GM15510 (cell line): ENCODE measurements around the gene NTSR2.

Experiments
- POLR2A ChIP-seq: IDR thresholded peaks from 3 replicates; pipeline ENCODE4 v1.6.1; 2011; ENCODE audit warnings: borderline replicate concordance; ENCODE audit not compliant: insufficient read length; ENCODE audit errors: extremely low read depth

NTSR2 gene

DNA sequence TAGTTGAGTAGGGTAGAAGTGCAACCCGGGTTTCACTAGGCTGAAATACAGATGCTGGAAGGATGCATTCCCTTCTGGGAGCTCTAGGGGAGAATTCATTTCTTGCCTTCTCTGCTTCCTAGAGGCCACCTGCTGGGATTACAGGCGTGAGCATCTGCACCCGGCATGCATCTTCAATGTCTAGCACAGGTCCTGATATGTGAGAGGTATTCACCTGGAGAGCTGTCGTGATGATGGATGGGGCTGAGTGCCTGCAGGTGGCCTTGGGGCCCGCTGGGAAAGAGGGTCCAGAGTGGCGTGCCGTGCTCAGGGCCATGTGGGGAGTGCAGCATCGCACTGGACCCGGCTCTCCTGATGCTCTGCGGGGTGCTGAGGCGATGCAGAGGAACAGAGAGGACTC, 6.6 kb upstream of the NTSR2 start:
- no peak for TF ChIP-seq POLR2A

DNA sequence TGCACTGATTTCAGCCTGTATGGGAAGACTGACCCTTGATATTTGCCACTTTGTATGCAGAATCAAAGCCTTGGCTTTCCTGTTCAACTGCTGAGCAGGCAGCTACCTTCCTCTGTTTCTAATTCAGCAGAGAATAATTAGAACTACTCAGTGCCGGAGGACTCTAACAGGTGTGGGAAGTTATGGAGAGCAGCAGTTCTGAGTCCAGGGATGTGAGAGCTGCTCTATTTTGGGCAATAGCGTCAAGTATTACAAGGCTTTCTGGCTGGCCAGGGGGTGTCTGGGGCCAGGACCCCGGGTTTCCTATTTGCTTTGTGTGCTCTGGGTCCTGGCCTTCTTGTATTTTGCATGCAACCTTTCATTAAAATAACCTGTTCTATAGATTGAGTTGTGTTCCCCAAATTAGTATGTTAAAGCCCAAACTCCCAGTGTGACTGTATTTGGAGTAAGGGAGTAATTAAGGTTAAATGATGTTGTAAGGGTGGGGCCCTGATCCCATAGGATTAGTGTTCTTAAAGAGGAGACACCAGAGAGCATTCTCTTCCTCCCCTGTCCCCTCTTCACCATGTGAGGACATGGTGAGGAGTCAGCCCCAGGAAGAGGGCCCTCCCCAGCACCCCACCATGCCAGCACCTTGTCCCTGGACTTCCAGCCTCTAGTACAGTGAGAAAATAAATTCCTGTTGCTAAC, 5.6 kb upstream of the NTSR2 start:
- TF ChIP-seq POLR2A, result no peak

DNA sequence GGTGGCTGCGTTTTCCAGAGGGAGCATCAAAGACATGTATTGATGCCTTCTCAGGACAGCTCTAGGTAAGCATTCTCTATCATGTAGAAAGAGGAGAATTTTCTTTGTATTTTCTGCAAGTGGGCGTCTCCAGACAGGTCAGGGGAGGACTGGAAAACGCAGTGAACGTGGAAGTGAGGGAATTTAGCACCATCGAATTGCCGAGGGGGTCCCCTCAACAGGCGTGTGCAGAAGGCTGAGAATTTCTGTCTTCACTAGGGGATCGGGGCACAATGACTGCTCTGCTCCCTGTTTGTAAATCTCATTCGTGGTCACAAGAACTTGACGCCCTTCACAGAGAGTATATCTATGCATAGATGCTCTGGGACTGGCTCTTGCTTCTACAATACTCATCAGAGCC, 5.0 kb upstream of the NTSR2 start:
- TF ChIP-seq POLR2A, result no peak

DNA sequence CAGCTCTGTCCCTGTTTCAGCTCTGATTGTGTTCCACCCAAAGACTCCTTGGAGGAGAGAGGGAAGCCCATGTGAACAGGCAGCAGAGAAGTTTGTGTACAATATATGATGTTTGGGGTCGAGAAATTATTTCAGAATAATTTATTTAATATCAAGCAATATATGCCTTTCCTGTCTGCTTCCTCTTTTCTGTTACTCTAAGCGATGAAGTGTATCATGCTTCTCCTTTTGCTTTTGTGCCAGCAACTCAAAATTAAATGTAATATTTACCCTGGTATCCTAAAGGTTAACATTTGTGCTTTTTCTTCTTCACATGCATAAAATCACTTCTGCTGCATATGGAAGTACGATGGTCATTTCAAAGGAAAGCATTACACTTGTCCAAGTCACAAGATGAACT, 2.4 kb upstream of the NTSR2 start:
- TF ChIP-seq POLR2A, result no peak

DNA sequence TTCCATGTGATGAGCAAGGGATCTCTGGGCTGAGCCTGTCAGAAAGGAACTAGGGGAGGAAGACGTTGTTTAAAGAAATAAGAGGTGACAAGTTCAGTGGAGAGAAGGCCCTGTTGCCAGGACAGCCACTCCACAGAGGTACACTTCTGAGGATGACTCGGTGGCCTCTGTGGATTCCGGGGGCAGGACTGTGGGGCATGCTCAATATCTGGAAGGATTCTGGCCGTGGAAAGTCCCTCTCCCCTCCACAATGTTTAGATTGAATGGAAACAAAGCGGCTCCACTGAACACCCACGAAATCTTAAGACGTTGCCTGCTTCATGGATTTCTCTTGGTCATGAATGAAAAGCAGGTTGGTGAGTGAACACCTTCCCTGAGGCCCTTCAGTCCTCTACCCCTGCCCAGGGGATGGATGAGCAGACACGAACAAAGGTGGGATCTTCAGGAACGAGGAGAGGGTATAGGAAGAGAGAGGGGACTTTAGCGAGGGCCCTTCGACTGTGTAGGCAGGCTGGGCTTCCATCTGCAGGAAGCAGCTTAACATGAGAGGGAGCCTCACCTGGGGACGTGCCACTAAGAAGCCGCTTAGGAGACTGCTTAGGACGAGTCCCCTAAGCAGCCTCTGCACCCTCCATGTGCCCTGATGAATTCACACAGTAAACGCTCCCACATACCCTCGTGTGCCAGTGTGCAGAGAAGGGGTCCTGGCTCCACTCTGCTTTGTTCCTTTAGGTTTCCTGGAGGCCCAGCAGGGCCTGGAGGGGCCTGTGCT, 1.9 kb downstream of the NTSR2 start:
- TF ChIP-seq POLR2A, result no peak

DNA sequence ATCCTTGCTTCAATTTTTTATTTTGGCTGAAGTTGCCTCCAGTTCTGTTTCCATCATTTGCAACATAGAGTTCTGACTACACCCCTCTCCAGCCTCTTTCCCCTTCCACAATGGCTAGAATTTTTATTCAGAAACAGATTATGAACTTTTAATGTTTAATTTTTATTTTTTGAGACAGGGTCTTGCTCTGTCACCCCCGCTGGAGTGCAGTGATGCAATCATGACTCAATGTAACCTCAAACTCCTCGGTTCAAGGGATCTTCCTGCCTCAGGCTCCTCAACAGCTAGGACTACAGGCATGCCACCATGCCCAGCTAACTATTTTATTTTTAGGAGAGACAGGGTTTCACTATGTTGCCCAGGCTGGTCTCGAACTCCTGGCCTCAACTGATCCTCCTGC, 2.8 kb downstream of the NTSR2 start:
- no peak for TF ChIP-seq POLR2A

DNA sequence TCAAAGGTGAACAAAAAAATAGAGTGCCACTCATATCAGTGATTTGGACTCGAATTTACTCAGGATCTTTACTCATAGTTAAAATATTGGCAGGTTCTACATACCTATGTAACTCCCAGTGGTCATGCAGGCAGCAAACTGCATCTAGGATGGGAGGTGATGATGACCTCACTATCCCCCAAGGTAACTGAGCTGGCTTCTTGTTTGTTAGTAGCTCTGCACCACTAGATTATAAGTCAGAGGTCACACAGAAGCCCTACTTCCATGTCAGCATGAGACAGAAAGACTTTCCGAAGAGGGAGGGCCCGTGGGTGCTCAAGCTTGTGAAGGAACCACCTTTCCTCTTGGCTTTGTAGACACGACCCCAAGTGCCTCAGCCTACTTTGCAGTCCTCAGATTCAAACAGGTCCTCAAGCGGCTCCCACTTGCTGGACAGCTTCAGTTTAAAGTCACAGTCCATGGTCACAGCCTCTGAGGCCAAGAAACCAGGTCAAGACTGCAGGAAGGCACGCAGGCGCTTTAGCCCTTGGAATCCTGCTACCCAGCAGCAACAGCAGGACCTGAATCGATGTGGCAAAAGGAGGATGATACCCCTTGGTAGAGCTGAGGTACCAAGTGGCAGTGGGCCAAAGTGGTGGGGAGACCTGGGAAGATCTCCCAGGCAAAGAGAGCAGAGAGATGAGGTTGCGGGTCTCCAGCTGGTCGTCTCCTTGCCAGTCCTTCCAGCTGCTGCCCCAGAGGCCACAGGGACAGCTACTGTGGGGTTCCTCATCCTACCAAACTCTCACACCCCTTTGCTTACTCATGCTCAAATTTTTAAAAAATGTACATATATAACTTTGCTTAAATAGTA, 4.3 kb downstream of the NTSR2 start:
- TF ChIP-seq POLR2A, result no peak

DNA sequence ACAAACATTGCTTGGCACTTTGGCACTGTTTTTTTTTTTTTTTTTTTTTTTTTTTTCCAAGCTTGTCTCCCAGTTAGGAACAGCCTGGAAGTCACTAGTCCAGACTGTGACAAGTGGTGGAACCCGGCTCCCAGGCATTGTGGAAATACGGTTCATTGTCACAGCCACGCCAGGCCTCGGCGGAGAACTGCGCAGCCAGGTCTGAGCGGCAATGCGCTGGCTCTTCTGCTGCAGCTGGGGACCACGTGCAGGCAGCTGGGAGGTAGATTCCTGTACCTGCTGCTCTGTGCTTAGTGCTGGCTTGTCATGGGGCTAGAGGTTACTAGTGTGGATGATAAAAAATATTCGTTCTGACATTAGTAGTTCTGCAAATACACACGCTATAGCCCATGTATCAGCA, 5.0 kb downstream of the NTSR2 start:
- TF ChIP-seq POLR2A, result no peak

DNA sequence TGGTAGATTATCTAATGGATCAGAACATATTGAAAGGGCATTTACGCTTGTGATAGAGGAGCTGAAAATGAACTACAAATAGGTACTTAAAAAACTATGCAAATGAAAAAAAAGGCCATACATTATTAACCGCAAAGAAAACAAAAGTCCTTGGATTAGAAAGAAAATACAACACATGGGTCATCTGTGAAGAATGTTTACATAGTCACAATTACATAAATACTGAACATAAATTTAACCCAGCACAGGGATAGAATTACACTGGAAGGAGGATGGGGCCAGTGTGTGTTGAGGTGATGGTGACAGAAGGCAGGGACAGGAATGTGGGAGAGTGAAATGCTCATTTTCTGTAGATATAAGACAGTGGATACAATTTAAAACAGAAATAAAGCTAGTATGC, 6.6 kb downstream of the NTSR2 start:
- TF ChIP-seq POLR2A, result no peak

DNA sequence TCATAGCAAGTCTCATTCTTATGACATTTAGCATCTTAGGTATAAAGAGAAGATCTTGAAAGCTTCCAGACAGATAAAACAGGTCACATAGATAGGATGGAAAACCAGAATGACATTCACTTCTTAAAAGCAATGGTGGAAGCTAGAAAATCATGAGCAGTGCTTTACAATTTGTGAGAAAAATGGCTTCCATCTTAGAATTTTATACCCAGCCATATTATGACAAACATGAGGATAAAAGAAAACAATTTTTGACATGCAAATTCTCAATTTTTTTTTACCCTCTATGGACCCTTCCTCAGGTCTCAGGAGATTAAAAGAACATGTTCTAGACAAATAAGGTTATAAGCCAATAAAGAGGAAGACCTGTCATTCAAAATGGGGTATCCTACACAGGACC, 7.1 kb downstream of the NTSR2 start:
- TF ChIP-seq POLR2A, result no peak

DNA sequence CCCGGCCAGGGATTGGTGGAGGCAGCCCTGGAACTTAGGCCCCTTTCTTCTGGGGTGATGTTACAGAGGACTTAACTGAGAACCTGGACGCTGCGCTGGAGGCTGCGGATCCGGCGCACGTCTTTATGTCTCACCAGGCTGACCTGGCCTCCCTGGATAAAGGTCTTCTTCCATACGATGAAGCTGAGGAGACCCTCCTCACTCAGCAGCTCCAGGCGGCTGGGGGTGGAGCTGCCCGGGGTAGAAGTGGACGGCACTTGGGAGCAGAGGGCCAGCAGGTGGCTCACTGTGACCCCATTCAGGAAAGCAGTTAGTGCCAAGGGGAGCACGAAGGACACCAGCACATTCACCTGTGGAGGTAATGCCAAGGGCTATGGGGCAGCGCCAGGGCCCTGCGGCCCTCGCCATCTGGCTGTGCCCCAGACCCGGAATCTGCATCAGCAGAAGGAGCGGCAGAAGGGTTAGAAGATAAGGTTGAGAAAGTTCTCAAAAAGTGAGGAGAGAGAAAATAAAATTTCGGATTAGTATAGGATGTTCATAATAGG, 8.0 kb downstream of the NTSR2 start:
- TF ChIP-seq POLR2A, result no peak

DNA sequence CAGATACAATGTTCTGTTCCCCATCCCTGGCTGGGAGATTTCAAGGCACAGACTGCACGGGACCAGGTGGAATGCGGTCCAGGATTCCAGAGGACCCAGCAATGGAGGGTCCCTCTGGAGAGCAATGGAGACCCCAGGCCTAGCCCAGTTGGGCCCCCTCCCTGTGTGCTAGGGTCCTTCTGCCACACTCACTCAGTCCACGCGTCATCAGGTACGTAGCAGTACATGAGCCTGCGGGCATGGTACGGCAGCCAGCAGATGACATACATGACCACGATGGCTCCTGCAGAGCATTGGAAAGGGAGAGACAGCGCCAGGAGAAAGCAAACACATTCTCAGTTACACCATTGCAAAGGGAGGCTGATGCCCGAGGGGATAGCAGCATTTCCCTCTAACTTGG, 10.1 kb downstream of the NTSR2 start:
- no peak for TF ChIP-seq POLR2A

DNA sequence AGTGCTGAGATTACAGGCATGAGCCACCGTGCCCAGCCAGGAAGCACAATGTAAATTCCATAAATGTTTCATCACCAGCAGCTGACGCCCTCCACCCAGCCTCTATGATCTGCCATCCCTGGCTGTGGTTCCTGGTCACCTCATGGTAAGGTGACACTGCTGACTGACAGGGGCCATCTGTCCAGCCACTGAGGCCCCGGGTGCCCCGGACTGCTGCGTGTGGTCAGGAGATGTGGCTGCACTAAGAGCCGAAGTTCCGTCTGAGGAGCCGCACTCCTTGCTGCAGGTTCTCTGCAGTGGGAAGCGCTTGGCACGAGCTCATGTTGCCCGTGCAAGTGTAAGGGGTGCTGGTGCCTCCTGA, 10.9 kb downstream of the NTSR2 start:
- TF ChIP-seq POLR2A, result no peak

DNA sequence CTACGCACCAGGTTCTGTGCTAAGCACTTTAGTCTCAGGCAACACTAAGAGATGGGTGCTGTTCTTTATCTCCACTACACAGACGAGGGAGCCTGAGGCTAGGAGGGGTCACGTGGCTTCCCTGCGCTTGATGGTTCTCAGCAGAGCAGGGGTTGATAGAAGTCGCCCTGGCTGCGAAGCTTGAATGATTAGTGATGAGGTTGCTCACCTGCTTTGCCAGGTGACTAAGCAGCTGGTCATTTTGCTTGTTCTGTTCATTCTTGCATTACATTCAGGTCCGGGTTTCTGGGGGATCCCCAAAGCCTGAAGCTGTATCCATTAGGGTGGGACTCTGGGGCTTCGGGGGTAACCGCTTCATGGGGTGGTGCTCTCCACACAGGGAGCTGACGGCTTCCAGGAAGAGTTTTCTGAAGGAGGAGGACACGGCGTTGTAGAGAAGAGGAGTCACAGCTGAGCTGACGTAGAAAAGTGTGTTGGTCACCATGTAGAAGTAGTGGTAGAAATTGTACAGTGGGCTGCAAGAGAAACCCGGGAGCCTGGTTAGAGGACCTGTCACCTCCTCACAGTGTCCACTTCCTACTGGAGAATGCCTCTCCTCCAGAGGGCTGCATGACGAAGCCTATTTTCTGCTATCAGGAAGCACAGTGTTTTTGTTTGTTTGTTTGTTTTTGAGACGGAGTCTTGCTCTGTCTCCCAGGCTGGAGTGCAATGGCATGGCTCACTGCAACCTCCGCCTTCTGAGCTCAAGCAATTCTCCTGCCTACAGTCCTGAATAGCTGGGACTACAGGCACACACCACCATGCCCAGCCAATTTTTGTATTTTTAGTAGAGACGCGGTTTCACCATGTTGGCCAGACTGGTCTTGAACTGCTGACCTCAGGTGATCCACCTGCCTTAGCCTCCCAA, 11.5 kb downstream of the NTSR2 start:
- TF ChIP-seq POLR2A, result no peak

DNA sequence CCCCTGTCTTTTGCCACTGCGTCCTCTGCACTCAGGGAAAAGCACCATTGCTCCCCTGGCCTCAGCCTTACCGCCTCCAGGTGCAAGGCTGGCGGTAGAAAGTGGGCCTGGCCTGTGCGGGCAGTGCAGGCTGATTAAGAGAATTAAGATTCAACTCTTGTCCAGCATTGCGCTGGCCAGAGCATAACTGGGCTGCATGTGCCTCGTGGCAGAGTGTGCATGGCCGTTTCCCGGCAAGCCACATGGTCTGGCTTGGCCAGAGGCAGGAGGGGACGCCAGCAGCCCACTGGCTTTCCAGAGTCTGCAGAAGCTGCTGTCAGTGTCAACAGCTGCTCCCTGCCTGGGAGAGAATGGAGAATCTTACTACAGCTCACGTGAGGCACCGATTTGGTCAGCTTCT, 12.3 kb downstream of the NTSR2 start:
- TF ChIP-seq POLR2A, result no peak

DNA sequence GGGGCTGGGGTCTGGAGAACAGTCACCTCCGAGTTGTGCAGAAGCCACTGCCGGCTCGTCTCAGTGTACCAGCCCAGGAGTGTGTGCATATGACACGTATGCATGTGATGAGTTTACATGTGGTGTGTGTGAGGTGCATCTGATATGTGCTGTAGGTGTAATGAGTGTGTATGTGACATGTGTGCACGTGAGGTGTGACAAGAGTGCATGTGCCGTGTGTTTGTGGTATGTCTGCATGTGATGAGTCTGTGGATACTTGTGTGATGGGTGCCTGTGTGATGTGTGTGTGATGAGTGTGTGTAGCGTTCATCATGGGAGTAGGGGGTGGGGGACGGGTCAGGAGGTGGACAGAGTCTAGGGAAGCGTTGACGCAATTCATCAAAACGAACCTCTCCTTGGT, 12.8 kb downstream of the NTSR2 start:
- no peak for TF ChIP-seq POLR2A
